ENCODE measurements around the gene GPR108. TPM values are rescaled to one million over a fixed set of nuclear protein-coding genes. Genes with fewer than 3 reads are reported as not detected.

GPR108 gene
- total and polyA plus RNA-seq, 2 of the 13 experiments (the other 11 are each of a cell fraction or from before 2014, with no cell fraction given), result 36.4 to 63.0 TPM

DNA sequence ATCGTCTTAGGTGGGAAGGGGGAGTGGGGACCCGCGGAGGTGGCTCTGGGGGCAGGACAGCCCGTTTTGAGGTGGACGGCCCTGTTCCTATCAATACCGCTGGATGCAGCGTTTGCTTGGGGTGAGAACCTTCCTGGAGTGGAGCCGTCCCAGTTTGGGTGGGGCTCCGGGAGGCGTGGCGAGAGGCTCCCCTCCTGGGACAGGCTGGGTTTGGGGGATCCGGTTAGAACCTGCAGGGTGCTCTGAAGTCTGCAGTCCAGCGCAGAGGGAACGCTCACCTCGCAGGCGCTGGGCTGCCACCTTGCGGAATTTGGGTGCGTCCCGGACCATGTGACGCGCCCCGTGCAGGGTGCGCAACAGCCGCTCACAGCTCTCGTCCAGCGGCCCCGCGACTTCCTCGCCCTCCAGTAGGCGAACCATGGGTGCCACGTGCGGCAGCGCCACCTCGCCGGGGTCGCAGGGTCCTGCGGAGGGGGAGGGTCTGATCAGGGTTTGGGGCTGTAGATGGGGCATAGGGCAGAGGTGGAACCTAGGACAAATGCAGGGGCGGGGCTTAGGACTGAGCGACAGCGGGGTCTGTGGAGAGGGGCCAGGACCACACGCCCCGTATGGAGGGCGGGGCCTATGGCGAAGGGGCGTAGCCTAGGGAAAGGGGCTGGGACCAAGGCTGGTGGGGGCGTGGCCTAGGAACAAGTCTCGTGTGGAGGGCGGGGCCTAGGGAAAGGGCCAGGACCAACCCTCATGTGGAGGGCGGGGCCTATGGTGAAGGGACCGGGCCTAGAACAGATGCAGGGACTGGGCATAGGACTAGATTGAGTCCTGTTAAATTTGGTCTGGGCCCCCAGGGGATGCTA lies 16.0 kb upstream of the GPR108 start (continued):
- TF ChIP-seq, protein P1, sequence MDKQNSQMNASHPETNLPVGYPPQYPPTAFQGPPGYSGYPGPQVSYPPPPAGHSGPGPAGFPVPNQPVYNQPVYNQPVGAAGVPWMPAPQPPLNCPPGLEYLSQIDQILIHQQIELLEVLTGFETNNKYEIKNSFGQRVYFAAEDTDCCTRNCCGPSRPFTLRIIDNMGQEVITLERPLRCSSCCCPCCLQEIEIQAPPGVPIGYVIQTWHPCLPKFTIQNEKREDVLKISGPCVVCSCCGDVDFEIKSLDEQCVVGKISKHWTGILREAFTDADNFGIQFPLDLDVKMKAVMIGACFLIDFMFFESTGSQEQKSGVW (CRISPR knock-in tag; IDR thresholded peaks at IDR 0.05; ENCODE audit: borderline replicate concordance), result no peak
- TF ChIP-seq, protein P2, sequence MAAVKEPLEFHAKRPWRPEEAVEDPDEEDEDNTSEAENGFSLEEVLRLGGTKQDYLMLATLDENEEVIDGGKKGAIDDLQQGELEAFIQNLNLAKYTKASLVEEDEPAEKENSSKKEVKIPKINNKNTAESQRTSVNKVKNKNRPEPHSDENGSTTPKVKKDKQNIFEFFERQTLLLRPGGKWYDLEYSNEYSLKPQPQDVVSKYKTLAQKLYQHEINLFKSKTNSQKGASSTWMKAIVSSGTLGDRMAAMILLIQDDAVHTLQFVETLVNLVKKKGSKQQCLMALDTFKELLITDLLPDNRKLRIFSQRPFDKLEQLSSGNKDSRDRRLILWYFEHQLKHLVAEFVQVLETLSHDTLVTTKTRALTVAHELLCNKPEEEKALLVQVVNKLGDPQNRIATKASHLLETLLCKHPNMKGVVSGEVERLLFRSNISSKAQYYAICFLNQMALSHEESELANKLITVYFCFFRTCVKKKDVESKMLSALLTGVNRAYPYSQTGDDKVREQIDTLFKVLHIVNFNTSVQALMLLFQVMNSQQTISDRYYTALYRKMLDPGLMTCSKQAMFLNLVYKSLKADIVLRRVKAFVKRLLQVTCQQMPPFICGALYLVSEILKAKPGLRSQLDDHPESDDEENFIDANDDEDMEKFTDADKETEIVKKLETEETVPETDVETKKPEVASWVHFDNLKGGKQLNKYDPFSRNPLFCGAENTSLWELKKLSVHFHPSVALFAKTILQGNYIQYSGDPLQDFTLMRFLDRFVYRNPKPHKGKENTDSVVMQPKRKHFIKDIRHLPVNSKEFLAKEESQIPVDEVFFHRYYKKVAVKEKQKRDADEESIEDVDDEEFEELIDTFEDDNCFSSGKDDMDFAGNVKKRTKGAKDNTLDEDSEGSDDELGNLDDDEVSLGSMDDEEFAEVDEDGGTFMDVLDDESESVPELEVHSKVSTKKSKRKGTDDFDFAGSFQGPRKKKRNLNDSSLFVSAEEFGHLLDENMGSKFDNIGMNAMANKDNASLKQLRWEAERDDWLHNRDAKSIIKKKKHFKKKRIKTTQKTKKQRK (IDR thresholded peaks at IDR 0.05; ENCODE audit: low read length), result no peak
- TF ChIP-seq ZBTB20 (CRISPR knock-in tag; IDR thresholded peaks at IDR 0.05; ENCODE audit: borderline replicate concordance, low read depth), result no peak
- no peak for TF ChIP-seq CREM (IDR thresholded peaks at IDR 0.05)
- no peak for TF ChIP-seq CREM (CRISPR knock-in tag; IDR thresholded peaks at IDR 0.05)
- TF ChIP-seq KDM5A (IDR thresholded peaks at IDR 0.05; ENCODE audit: borderline replicate concordance, low read length), result no peak
- no peak for TF ChIP-seq SMAD1 (CRISPR knock-in tag; IDR thresholded peaks at IDR 0.05; ENCODE audit: borderline replicate concordance, low read depth)
- no peak for TF ChIP-seq ZFP62 (CRISPR knock-in tag; IDR thresholded peaks at IDR 0.05)
- TF ChIP-seq, protein P3, sequence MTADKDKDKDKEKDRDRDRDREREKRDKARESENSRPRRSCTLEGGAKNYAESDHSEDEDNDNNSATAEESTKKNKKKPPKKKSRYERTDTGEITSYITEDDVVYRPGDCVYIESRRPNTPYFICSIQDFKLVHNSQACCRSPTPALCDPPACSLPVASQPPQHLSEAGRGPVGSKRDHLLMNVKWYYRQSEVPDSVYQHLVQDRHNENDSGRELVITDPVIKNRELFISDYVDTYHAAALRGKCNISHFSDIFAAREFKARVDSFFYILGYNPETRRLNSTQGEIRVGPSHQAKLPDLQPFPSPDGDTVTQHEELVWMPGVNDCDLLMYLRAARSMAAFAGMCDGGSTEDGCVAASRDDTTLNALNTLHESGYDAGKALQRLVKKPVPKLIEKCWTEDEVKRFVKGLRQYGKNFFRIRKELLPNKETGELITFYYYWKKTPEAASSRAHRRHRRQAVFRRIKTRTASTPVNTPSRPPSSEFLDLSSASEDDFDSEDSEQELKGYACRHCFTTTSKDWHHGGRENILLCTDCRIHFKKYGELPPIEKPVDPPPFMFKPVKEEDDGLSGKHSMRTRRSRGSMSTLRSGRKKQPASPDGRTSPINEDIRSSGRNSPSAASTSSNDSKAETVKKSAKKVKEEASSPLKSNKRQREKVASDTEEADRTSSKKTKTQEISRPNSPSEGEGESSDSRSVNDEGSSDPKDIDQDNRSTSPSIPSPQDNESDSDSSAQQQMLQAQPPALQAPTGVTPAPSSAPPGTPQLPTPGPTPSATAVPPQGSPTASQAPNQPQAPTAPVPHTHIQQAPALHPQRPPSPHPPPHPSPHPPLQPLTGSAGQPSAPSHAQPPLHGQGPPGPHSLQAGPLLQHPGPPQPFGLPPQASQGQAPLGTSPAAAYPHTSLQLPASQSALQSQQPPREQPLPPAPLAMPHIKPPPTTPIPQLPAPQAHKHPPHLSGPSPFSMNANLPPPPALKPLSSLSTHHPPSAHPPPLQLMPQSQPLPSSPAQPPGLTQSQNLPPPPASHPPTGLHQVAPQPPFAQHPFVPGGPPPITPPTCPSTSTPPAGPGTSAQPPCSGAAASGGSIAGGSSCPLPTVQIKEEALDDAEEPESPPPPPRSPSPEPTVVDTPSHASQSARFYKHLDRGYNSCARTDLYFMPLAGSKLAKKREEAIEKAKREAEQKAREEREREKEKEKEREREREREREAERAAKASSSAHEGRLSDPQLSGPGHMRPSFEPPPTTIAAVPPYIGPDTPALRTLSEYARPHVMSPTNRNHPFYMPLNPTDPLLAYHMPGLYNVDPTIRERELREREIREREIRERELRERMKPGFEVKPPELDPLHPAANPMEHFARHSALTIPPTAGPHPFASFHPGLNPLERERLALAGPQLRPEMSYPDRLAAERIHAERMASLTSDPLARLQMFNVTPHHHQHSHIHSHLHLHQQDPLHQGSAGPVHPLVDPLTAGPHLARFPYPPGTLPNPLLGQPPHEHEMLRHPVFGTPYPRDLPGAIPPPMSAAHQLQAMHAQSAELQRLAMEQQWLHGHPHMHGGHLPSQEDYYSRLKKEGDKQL (CRISPR knock-in tag; IDR thresholded peaks at IDR 0.05; ENCODE audit: low read depth), result peak; percentile 36; the same call in 1 of the 2 replicates
- TF ChIP-seq ATF7 (IDR thresholded peaks at IDR 0.05), result no peak
- no peak for TF ChIP-seq ATF7 (CRISPR knock-in tag; IDR thresholded peaks at IDR 0.05)
- TF ChIP-seq KLF6 (CRISPR knock-in tag; IDR thresholded peaks at IDR 0.05), result peak; percentile 75
- no peak; the same call in 1 of the 2 replicates for TF ChIP-seq GFI1 (CRISPR knock-in tag; IDR thresholded peaks at IDR 0.05; ENCODE audit: borderline replicate concordance)
- TF ChIP-seq ADNP (CRISPR knock-in tag; IDR thresholded peaks at IDR 0.05), result no peak
- no peak for TF ChIP-seq NFIB (CRISPR knock-in tag; IDR thresholded peaks at IDR 0.05; ENCODE audit: borderline replicate concordance)
- peak; percentile 93 for TF ChIP-seq TBX2 (CRISPR knock-in tag; IDR thresholded peaks at IDR 0.05; ENCODE audit: borderline replicate concordance)
- no peak for TF ChIP-seq FOXP1 (IDR thresholded peaks at IDR 0.05)
- TF ChIP-seq FOXP1 (CRISPR knock-in tag; IDR thresholded peaks at IDR 0.05), result peak; percentile 46
- peak; percentile 96 for TF ChIP-seq CTCF (CRISPR knock-in tag; IDR thresholded peaks at IDR 0.05)
